ENCODE measurements around the gene ZFPM1.

DNA sequence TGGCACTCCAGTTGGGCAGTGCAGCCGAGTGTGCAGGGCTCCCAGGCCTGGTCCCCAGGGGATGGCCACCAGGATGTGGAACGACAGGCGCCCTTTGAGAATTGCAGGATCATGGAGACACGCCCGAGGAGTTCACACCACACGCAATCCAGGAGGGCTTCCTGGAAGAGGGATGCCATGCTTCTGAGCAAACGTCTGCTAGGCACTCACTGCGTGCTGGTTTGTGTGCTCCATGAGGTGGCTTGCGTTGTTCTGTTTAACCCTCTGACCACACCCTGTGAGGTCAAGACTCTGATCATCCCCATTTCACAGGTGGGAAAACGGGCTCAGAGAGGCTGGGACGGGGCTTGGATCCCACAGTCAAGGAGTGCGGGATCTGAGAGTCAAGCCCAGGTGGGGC, 32.6 kb upstream of the ZFPM1 start:
- TF ChIP-seq, protein P1, sequence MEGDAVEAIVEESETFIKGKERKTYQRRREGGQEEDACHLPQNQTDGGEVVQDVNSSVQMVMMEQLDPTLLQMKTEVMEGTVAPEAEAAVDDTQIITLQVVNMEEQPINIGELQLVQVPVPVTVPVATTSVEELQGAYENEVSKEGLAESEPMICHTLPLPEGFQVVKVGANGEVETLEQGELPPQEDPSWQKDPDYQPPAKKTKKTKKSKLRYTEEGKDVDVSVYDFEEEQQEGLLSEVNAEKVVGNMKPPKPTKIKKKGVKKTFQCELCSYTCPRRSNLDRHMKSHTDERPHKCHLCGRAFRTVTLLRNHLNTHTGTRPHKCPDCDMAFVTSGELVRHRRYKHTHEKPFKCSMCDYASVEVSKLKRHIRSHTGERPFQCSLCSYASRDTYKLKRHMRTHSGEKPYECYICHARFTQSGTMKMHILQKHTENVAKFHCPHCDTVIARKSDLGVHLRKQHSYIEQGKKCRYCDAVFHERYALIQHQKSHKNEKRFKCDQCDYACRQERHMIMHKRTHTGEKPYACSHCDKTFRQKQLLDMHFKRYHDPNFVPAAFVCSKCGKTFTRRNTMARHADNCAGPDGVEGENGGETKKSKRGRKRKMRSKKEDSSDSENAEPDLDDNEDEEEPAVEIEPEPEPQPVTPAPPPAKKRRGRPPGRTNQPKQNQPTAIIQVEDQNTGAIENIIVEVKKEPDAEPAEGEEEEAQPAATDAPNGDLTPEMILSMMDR (IDR thresholded peaks at IDR 0.05) = no peak
- no peak for TF ChIP-seq POLR2A (IDR thresholded peaks at IDR 0.05)
